GM10847 (cell line): ENCODE data around the gene COL4A1.

Experiments used
- POLR2A ChIP-seq: IDR thresholded peaks from 2 replicates; pipeline ENCODE4 v1.6.1; 2011; ENCODE audit not compliant: insufficient read length; ENCODE audit errors: extremely low read depth

The COL4A1 gene

GRCh38 chr13:110217811-110218210 is 89.1 kb downstream of the COL4A1 start:
- TF ChIP-seq POLR2A = no peak

GRCh38 chr13:110217085-110217484 is 89.9 kb downstream of the COL4A1 start:
- no peak for TF ChIP-seq POLR2A

- TF ChIP-seq POLR2A = no peak
Measured at GRCh38 chr13:110216398-110217041, 90.4 kb downstream of the COL4A1 start.

GRCh38 chr13:110216006-110216397 is 91.0 kb downstream of the COL4A1 start:
- TF ChIP-seq POLR2A = no peak

- no peak for TF ChIP-seq POLR2A
Measured at GRCh38 chr13:110215606-110216005, 91.4 kb downstream of the COL4A1 start.

GRCh38 chr13:110214637-110215036 is 92.3 kb downstream of the COL4A1 start:
- TF ChIP-seq POLR2A = no peak

GRCh38 chr13:110213461-110214074 is 93.4 kb downstream of the COL4A1 start:
- no peak for TF ChIP-seq POLR2A

GRCh38 chr13:110212529-110212928 is 94.4 kb downstream of the COL4A1 start:
- no peak for TF ChIP-seq POLR2A

- no peak for TF ChIP-seq POLR2A
Measured at GRCh38 chr13:110211735-110212134, 95.2 kb downstream of the COL4A1 start.

- TF ChIP-seq POLR2A = no peak
Measured at GRCh38 chr13:110211046-110211445, 95.9 kb downstream of the COL4A1 start.

GRCh38 chr13:110210604-110210985 is 96.4 kb downstream of the COL4A1 start:
- no peak for TF ChIP-seq POLR2A

GRCh38 chr13:110209950-110210603 is 96.9 kb downstream of the COL4A1 start:
- TF ChIP-seq POLR2A = no peak

- no peak for TF ChIP-seq POLR2A
Measured at GRCh38 chr13:110208116-110208515, 98.8 kb downstream of the COL4A1 start.

GRCh38 chr13:110206996-110207395 is 100.0 kb downstream of the COL4A1 start:
- TF ChIP-seq POLR2A = no peak

- TF ChIP-seq POLR2A = no peak
Measured at GRCh38 chr13:110206185-110206584, 100.8 kb downstream of the COL4A1 start.

- TF ChIP-seq POLR2A = no peak
Measured at GRCh38 chr13:110201114-110201513, 105.8 kb downstream of the COL4A1 start.
